AG04450 (cell line): ENCODE results near the gene LCE1A. TPM values are rescaled to one million over a fixed set of nuclear protein-coding genes. Genes with fewer than 3 reads are reported as not detected.

ENCODE experiments used
- CTCF ChIA-PET: fragments of 300-600, 350-600 bp; formaldehyde crosslinking; extraction: SDS; loops from one replicate; lab custom pipeline; 2022; ENCODE audit warnings: antibody characterized with exemption, inconsistent platforms; lab: Charles Lee
- POLR2A ChIA-PET: fragments of 350-600 bp; formaldehyde crosslinking; extraction: SDS; loops from one replicate; lab custom pipeline; 2021; ENCODE audit warnings: antibody characterized with exemption, inconsistent platforms; lab: Yijun Ruan, JAX
- DNase-seq: peaks from one replicate; pipeline ENCODE4 v3.0.0-alpha.2; 2011; ENCODE audit warnings: low read depth, low spot score
- H3K27ac ChIP-seq: one replicate; pipeline ENCODE4 v1.5.1; 2012; ENCODE audit warnings: low read depth, low read length, control low read depth
- H3K27me3 ChIP-seq: one replicate; pipeline ENCODE4 v1.6.0; 2012; ENCODE audit warnings: low read length; ENCODE audit not compliant: control insufficient read depth, insufficient read depth
- H3K4me3 ChIP-seq: 2 replicates; pipeline ENCODE4 v1.5.1; 2011; ENCODE audit warnings: mild to moderate bottlenecking, low read depth, low read length, control low read depth
- H3K9me3 ChIP-seq: 2 replicates; pipeline ENCODE4 v1.5.1; 2012; ENCODE audit warnings: low read length; ENCODE audit not compliant: control insufficient read depth, insufficient read depth
- CTCF ChIP-seq: IDR thresholded peaks from 2 replicates; pipeline ENCODE4 v1.5.1; 2011; ENCODE audit warnings: low read depth, low read length, control low read depth, inconsistent platforms
- polyA plus RNA-seq: library from polyadenylated mRNA; depleted of rRNA; stranded (reverse); fragments of >200 nt; gene quantifications from 2 replicates; pipeline ENCODE4 v1.2.3, GENCODE V29; 2011

LCE1A gene
- polyA plus RNA-seq, 1 experiment: not detected

GRCh38 chr1:152855661-152856060 is 28.4 kb downstream of the LCE1A start:
- H3K27me3 ChIP-seq: no peaks in the 10 kb centered on the region
- DNase-seq: no peak
- no peaks in the 10 kb centered on the region for H3K9me3 ChIP-seq
- H3K27ac ChIP-seq: no peak overlapping the region
- TF ChIP-seq CTCF: no peak
- no peak overlapping the region for H3K4me3 ChIP-seq
- ChIA-PET POLR2A (no interaction called here), CTCF (interaction anchor here (1.0 kb wide), 1 partner anchor 16 kb away, joined by 4 read pairs; no protein-coding TSS in a partner anchor)

GRCh38 chr1:152858062-152858461 is 30.8 kb downstream of the LCE1A start:
- no peak for DNase-seq
- H3K27me3 ChIP-seq: no peaks in the 10 kb centered on the region
- no peak overlapping the region for H3K27ac ChIP-seq
- CTCF ChIA-PET: no interaction called here
- no peak for TF ChIP-seq CTCF
- POLR2A ChIA-PET: no interaction called here
- H3K4me3 ChIP-seq: no peak overlapping the region
- no peaks in the 10 kb centered on the region for H3K9me3 ChIP-seq

- H3K27me3 ChIP-seq: no peaks in the 10 kb centered on the region
- H3K4me3 ChIP-seq: no peak within 1 kb of the TSS
- H3K9me3 ChIP-seq: no peaks in the 10 kb centered on the region
- no peak for DNase-seq
- POLR2A ChIA-PET: no interaction called here
- no peak within 1 kb of the TSS for H3K27ac ChIP-seq
- TF ChIP-seq CTCF: no peak
- CTCF ChIA-PET: no interaction called here
Measured at GRCh38 chr1:152859696-152860095, 32.4 kb downstream of the LCE1A start, which contains the start of gene LCE7A. Gene LCE7A, plus strand, starts transcription at chr1:152859996. Its CDS starts 702 bp downstream, at chr1:152860698.

GRCh38 chr1:152860129-152860528 is 32.9 kb downstream of the LCE1A start:
- ChIA-PET CTCF (no interaction called here), POLR2A (no interaction called here)
- no peak overlapping the region for H3K27ac ChIP-seq
- no peaks in the 10 kb centered on the region for H3K9me3 ChIP-seq
- DNase-seq: no peak
- no peak overlapping the region for H3K4me3 ChIP-seq
- H3K27me3 ChIP-seq: no peaks in the 10 kb centered on the region
- TF ChIP-seq CTCF: no peak

GRCh38 chr1:152861374-152861773 is 34.1 kb downstream of the LCE1A start:
- H3K9me3 ChIP-seq: no peaks in the 10 kb centered on the region
- ChIA-PET CTCF (no interaction called here), POLR2A (no interaction called here)
- DNase-seq: no peak
- no peak overlapping the region for H3K27ac ChIP-seq
- no peak overlapping the region for H3K4me3 ChIP-seq
- TF ChIP-seq CTCF: no peak
- no peaks in the 10 kb centered on the region for H3K27me3 ChIP-seq
